Panc1 (cell line): Measurements from ENCODE around the gene CNGA1.
"Not testable (repeated sequence)": the region's sequence is repeated elsewhere in the genome, so short reads cannot be mapped to it uniquely, and the experiment has no call there.

Experiments used
- CTCF ChIP-seq: fragments of 450-650 bp; IDR thresholded peaks from 2 replicates; pipeline ENCODE4 v1.5.1; 2017; ENCODE audit warnings: mild to moderate bottlenecking
- POLR2AphosphoS5 ChIP-seq: IDR thresholded peaks from 2 replicates; pipeline ENCODE4 v1.6.1; 2012; ENCODE audit warnings: mild to moderate bottlenecking, low read depth, low read length, moderate library complexity
- SIN3A ChIP-seq: IDR thresholded peaks from 2 replicates; pipeline ENCODE4 v1.6.1; 2012; ENCODE audit warnings: low read depth, mild to moderate bottlenecking, low read length, moderate library complexity, borderline replicate concordance; ENCODE audit not compliant: insufficient read depth
- TCF7L2 ChIP-seq: IDR thresholded peaks from 2 replicates; pipeline ENCODE4 v1.6.1; 2011; ENCODE audit warnings: mild to moderate bottlenecking, low read depth, low read length, inconsistent platforms

- not testable (repeated sequence) for TF ChIP-seq SIN3A, CTCF, POLR2AphosphoS5, TCF7L2
Measured at GRCh38 chr4:48010906-48011305, 5.6 kb downstream of the CNGA1 start.
